Measurements from ENCODE around the gene XRN2.
"Not testable (repeated sequence)": the region's sequence is repeated elsewhere in the genome, so short reads cannot be mapped to it uniquely, and the experiment has no call there.

The XRN2 gene

GRCh38 chr20:21344961-21345360 is 41.8 kb downstream of the XRN2 start:
- DNase-seq (ENCODE audit: low spot score): no peak

- DNase-seq (ENCODE audit: low spot score): no peak
These were observed 49.6 kb downstream of the XRN2 start for GRCh38 chr20:21352703-21353102.

GRCh38 chr20:21353236-21353635 is 50.1 kb downstream of the XRN2 start:
- no peak for DNase-seq (ENCODE audit: low spot score)

- no peak for DNase-seq (ENCODE audit: low spot score)
These were observed 52.9 kb downstream of the XRN2 start for GRCh38 chr20:21355981-21356380.

GRCh38 chr20:21356386-21356785 is 53.3 kb downstream of the XRN2 start:
- no peak for DNase-seq (ENCODE audit: low spot score)

- no peak for DNase-seq (ENCODE audit: low spot score)
These were observed 54.7 kb downstream of the XRN2 start for GRCh38 chr20:21357844-21358243.

- no peak for DNase-seq (ENCODE audit: low spot score)
These were observed 55.6 kb downstream of the XRN2 start for GRCh38 chr20:21358737-21359136.

GRCh38 chr20:21360705-21361104 is 57.6 kb downstream of the XRN2 start:
- no peak for DNase-seq (ENCODE audit: low spot score)

- DNase-seq (ENCODE audit: low spot score): no peak
These were observed 58.1 kb downstream of the XRN2 start for GRCh38 chr20:21361266-21361665.

GRCh38 chr20:21364413-21364812 is 61.3 kb downstream of the XRN2 start:
- no peak for DNase-seq (ENCODE audit: low spot score)

- DNase-seq (ENCODE audit: low spot score): no peak
These were observed 62.6 kb downstream of the XRN2 start for GRCh38 chr20:21365771-21366170.

GRCh38 chr20:21366273-21366672 is 63.1 kb downstream of the XRN2 start:
- not testable (repeated sequence) for DNase-seq (ENCODE audit: low spot score)

GRCh38 chr20:21368791-21369190 is 65.7 kb downstream of the XRN2 start:
- no peak for DNase-seq (ENCODE audit: low spot score)

GRCh38 chr20:21371193-21371592 is 68.1 kb downstream of the XRN2 start:
- no peak for DNase-seq (ENCODE audit: low spot score)

GRCh38 chr20:21372016-21372415 is 68.9 kb downstream of the XRN2 start:
- no peak for DNase-seq (ENCODE audit: low spot score)

- no peak for DNase-seq (ENCODE audit: low spot score)
These were observed 70.3 kb downstream of the XRN2 start for GRCh38 chr20:21373436-21373835.

- DNase-seq (ENCODE audit: low spot score): no peak
These were observed 73.5 kb downstream of the XRN2 start for GRCh38 chr20:21376626-21377025.

GRCh38 chr20:21377701-21378100 is 74.6 kb downstream of the XRN2 start:
- DNase-seq (ENCODE audit: low spot score): no peak

GRCh38 chr20:21378259-21378658 is 75.1 kb downstream of the XRN2 start:
- no peak for DNase-seq (ENCODE audit: low spot score)

GRCh38 chr20:21380711-21381110 is 77.6 kb downstream of the XRN2 start:
- DNase-seq (ENCODE audit: low spot score): no peak

GRCh38 chr20:21381619-21382018 is 78.5 kb downstream of the XRN2 start:
- no peak for DNase-seq (ENCODE audit: low spot score)

GRCh38 chr20:21384308-21384892 is 81.3 kb downstream of the XRN2 start:
- DNase-seq (ENCODE audit: low spot score): no peak

GRCh38 chr20:21386111-21386510 is 83.0 kb downstream of the XRN2 start:
- DNase-seq (ENCODE audit: low spot score): no peak

GRCh38 chr20:21387528-21387927 is 84.4 kb downstream of the XRN2 start:
- no peak for DNase-seq (ENCODE audit: low spot score)

- DNase-seq (ENCODE audit: low spot score): no peak
These were observed 85.4 kb downstream of the XRN2 start for GRCh38 chr20:21388566-21388965.

Data from CD4-positive, alpha-beta T cell treated with Interleukin-6 at 100 ng/mL for 8 hours (primary cell).